HepG2 (cell line): ENCODE measurements around the gene SLC2A6.

Experiments
- CREB1 ChIP-seq, 2 experiments: fragments of 450-650 bp in 1 of 2; IDR thresholded peaks; 2 replicates each; pipeline ENCODE4 v1.6.1; 2016 to 2017; ENCODE audit warnings: control low read depth in 1 of 2, mild to moderate bottlenecking in 1 of 2, missing compliant biosample characterization in 1 of 2, missing genetic modification characterization in 1 of 2
- PHB2 ChIP-seq: fragments of 450-650 bp; IDR thresholded peaks from 2 replicates; pipeline ENCODE4 v1.6.1; 2018; ENCODE audit not compliant: partially characterized antibody
- RAD51 ChIP-seq: fragments of 450-650 bp; IDR thresholded peaks from 2 replicates; pipeline ENCODE4 v1.6.1; 2016; ENCODE audit warnings: borderline replicate concordance
- RXRA ChIP-seq: sonication (generic); formaldehyde crosslinking; IDR thresholded peaks from 2 replicates; pipeline ENCODE4 v1.5.1; 2020; ENCODE audit warnings: missing genetic modification reagents
- TAF1 ChIP-seq: sonication (generic); formaldehyde crosslinking; IDR thresholded peaks from 2 replicates; pipeline ENCODE4 v1.4.0; 2020; ENCODE audit warnings: missing genetic modification reagents
- XRCC5 ChIP-seq: fragments of 200-400 bp; formaldehyde crosslinking; optimal IDR thresholded peaks from 2 replicates; pipeline ENCODE3; 2017; ENCODE audit warnings: mild to moderate bottlenecking, low read length
- ZFX ChIP-seq: sonication (generic); formaldehyde crosslinking; IDR thresholded peaks from 2 replicates; pipeline ENCODE4 v1.4.0; 2020; ENCODE audit warnings: mild to moderate bottlenecking, low read depth, missing genetic modification reagents, moderate library complexity
- ZNF124 ChIP-seq: sonication (generic); formaldehyde crosslinking; IDR thresholded peaks from 2 replicates; pipeline ENCODE4 v1.4.0; 2020; ENCODE audit warnings: missing genetic modification reagents
- ZNF260 ChIP-seq: sonication (generic); formaldehyde crosslinking; IDR thresholded peaks from 2 replicates; pipeline ENCODE4 v1.4.0; 2020; ENCODE audit warnings: missing genetic modification reagents, low read depth, mild to moderate bottlenecking, borderline replicate concordance
- ZNF274 ChIP-seq: sonication (generic); formaldehyde crosslinking; IDR thresholded peaks from 2 replicates; pipeline ENCODE4 v1.5.1; 2020; ENCODE audit warnings: mild to moderate bottlenecking, missing genetic modification reagents
- ZNF510 ChIP-seq: sonication (generic); formaldehyde crosslinking; IDR thresholded peaks from 2 replicates; pipeline ENCODE4 v1.4.0; 2020; ENCODE audit warnings: low read depth, mild to moderate bottlenecking, missing genetic modification reagents
- TF ChIP-seq, protein P1 (sequence below): sonication (generic); formaldehyde crosslinking; IDR thresholded peaks from 2 replicates; pipeline ENCODE4 v1.5.0; 2020; ENCODE audit warnings: mild to moderate bottlenecking, missing genetic modification reagents, moderate library complexity
- TF ChIP-seq, protein P2 (sequence below): sonication (generic); formaldehyde crosslinking; IDR thresholded peaks from 2 replicates; pipeline ENCODE4 v1.4.0; 2020; ENCODE audit warnings: missing genetic modification reagents
- TF ChIP-seq, protein P3 (sequence below), 2 experiments: IDR thresholded peaks; 2 replicates each; pipeline ENCODE4 v1.6.1; 2011 to 2012; ENCODE audit warnings: low read length in 2 of 2, borderline replicate concordance in 1 of 2, low read depth in 1 of 2, mild to moderate bottlenecking in 1 of 2, moderate library complexity in 1 of 2

DNA sequence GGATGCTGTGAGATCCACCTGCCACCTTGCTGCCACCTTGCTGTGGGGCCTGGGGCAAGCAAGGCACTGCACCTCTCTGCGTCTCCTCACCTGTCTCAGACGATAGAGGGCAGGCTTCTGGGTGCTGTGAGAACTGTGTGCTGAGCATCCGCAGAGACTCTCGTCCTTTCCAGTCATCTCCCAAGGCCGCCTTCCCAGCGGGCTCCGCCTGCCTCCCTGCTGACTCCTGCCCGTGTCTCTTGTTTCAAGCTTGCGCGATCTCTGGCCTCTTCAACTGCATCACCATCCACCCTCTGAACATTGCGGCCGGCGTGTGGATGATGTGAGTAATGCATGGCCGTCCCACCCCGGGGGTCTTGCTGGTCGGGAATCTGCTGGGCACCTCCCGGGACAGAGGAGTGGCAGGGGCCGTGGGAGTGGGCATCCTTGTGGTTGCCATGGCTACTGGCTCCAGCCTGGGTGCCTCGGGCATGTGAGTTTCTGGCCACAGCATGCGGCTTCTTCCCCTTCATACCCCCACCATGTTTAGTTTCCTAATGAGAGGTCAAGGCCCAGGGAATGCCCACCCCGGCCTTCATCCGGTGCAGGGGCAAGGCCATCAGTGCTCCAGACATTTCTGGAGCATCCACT, 15.6 kb downstream of the SLC2A6 start:
- TF ChIP-seq, protein P1, sequence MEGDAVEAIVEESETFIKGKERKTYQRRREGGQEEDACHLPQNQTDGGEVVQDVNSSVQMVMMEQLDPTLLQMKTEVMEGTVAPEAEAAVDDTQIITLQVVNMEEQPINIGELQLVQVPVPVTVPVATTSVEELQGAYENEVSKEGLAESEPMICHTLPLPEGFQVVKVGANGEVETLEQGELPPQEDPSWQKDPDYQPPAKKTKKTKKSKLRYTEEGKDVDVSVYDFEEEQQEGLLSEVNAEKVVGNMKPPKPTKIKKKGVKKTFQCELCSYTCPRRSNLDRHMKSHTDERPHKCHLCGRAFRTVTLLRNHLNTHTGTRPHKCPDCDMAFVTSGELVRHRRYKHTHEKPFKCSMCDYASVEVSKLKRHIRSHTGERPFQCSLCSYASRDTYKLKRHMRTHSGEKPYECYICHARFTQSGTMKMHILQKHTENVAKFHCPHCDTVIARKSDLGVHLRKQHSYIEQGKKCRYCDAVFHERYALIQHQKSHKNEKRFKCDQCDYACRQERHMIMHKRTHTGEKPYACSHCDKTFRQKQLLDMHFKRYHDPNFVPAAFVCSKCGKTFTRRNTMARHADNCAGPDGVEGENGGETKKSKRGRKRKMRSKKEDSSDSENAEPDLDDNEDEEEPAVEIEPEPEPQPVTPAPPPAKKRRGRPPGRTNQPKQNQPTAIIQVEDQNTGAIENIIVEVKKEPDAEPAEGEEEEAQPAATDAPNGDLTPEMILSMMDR (CRISPR knock-in tag), result peak; percentile 54
- no peak for TF ChIP-seq PHB2
- TF ChIP-seq RXRA (CRISPR knock-in tag), result no peak
- no peak for TF ChIP-seq TAF1 (CRISPR knock-in tag)
- TF ChIP-seq, protein P2, sequence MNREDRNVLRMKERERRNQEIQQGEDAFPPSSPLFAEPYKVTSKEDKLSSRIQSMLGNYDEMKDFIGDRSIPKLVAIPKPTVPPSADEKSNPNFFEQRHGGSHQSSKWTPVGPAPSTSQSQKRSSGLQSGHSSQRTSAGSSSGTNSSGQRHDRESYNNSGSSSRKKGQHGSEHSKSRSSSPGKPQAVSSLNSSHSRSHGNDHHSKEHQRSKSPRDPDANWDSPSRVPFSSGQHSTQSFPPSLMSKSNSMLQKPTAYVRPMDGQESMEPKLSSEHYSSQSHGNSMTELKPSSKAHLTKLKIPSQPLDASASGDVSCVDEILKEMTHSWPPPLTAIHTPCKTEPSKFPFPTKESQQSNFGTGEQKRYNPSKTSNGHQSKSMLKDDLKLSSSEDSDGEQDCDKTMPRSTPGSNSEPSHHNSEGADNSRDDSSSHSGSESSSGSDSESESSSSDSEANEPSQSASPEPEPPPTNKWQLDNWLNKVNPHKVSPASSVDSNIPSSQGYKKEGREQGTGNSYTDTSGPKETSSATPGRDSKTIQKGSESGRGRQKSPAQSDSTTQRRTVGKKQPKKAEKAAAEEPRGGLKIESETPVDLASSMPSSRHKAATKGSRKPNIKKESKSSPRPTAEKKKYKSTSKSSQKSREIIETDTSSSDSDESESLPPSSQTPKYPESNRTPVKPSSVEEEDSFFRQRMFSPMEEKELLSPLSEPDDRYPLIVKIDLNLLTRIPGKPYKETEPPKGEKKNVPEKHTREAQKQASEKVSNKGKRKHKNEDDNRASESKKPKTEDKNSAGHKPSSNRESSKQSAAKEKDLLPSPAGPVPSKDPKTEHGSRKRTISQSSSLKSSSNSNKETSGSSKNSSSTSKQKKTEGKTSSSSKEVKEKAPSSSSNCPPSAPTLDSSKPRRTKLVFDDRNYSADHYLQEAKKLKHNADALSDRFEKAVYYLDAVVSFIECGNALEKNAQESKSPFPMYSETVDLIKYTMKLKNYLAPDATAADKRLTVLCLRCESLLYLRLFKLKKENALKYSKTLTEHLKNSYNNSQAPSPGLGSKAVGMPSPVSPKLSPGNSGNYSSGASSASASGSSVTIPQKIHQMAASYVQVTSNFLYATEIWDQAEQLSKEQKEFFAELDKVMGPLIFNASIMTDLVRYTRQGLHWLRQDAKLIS (CRISPR knock-in tag), result no peak
- TF ChIP-seq RAD51, result no peak
- TF ChIP-seq XRCC5, result peak; percentile 23
- TF ChIP-seq, protein P3, sequence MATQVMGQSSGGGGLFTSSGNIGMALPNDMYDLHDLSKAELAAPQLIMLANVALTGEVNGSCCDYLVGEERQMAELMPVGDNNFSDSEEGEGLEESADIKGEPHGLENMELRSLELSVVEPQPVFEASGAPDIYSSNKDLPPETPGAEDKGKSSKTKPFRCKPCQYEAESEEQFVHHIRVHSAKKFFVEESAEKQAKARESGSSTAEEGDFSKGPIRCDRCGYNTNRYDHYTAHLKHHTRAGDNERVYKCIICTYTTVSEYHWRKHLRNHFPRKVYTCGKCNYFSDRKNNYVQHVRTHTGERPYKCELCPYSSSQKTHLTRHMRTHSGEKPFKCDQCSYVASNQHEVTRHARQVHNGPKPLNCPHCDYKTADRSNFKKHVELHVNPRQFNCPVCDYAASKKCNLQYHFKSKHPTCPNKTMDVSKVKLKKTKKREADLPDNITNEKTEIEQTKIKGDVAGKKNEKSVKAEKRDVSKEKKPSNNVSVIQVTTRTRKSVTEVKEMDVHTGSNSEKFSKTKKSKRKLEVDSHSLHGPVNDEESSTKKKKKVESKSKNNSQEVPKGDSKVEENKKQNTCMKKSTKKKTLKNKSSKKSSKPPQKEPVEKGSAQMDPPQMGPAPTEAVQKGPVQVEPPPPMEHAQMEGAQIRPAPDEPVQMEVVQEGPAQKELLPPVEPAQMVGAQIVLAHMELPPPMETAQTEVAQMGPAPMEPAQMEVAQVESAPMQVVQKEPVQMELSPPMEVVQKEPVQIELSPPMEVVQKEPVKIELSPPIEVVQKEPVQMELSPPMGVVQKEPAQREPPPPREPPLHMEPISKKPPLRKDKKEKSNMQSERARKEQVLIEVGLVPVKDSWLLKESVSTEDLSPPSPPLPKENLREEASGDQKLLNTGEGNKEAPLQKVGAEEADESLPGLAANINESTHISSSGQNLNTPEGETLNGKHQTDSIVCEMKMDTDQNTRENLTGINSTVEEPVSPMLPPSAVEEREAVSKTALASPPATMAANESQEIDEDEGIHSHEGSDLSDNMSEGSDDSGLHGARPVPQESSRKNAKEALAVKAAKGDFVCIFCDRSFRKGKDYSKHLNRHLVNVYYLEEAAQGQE (IDR thresholded peaks at IDR 0.05; ENCODE audit: borderline replicate concordance in 1 of 2, low read depth in 1 of 2, low read length in 2 of 2), result no peak
- TF ChIP-seq ZNF260, result no peak
- no peak for TF ChIP-seq ZNF124
- TF ChIP-seq ZFX (CRISPR knock-in tag), result no peak
- TF ChIP-seq CREB1 (IDR thresholded peaks at IDR 0.05), result no peak
- TF ChIP-seq CREB1 (CRISPR knock-in tag; IDR thresholded peaks at IDR 0.05), result no peak
- no peak for TF ChIP-seq ZNF274 (CRISPR knock-in tag)
- no peak for TF ChIP-seq ZNF510 (CRISPR knock-in tag)
